ENCODE measurements around the gene MGARP.
"Not testable (repeated sequence)": the region's sequence is repeated elsewhere in the genome, so short reads cannot be mapped to it uniquely, and the experiment has no call there.

The MGARP gene

DNA sequence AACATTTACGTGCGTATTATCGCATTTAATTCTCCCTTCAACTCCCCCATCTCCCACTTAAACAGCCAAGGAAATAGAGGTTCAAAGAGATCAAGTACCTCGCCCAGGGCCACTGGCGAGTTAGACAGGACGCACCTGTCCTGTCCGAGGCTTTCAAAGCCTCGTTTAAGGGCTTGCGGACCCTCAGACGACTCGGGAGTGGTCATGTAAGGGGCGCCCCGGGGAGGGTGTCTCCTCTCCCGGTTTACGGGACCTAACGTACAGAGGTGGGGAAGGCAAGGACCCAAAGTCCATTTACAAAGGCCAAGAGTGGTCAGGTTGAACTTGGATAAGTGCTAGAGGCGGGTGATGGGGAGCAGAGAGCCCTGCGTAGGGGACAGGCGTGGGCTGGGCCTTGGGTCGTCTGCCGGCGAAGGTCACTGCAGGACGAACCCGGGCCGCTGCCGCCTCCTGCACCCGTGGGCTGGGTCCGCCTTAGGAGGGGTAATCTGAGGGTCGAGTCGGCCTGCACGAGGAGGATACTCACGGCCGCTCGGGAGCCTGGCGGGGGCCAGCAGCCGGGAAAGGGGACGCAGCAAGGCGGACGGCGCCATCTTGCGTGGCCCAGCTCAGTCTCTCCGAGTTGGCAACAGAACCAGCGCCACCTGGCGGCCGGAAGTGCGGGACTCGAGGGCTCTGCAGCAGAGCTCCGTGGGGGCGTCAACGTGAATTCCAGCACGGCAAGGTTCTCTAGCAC, 15.3 kb upstream of the MGARP start:
- DNase-seq: peak; percentile 98

DNA sequence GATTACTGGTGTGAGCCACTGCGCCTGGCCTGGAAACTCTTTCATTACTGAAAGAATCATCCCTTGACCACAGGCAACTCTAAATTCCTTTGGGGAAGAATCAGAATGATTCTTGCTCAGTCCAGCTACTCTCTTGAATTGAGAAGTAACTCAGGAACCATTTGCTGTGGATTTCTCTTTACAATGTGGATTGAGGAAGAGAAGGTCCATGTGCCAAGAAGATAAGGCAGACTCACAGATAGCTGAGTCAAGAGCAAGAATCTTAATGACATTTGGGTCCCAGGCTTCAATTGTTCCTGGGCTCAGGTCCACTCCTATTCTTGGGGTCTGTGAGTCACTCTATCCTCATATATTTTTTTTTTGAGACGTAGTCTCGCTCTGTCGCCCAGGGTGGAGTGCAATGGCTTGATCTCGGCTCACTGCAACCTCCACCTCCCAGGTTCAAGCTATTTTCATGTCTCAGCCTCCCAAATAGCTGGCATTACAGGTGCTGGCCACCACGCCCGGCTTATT, 6.2 kb upstream of the MGARP start:
- no peak for DNase-seq

DNA sequence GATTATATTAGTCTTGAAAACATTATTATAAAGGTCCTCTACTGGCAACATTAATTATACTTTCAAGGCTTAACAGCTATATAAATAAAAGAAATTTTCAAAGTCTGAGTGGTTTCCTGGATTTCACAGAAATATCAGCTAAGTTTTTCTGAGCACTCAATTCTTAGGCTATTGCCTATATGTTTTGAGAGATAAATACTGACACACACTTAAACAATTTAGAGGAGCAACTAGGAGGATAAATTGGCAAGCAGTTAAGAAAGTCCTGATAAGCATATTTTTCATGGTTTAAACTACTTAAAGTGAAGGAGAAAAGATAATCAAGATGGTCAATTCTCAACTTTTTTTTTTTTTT, 2.7 kb upstream of the MGARP start:
- DNase-seq: no peak

DNA sequence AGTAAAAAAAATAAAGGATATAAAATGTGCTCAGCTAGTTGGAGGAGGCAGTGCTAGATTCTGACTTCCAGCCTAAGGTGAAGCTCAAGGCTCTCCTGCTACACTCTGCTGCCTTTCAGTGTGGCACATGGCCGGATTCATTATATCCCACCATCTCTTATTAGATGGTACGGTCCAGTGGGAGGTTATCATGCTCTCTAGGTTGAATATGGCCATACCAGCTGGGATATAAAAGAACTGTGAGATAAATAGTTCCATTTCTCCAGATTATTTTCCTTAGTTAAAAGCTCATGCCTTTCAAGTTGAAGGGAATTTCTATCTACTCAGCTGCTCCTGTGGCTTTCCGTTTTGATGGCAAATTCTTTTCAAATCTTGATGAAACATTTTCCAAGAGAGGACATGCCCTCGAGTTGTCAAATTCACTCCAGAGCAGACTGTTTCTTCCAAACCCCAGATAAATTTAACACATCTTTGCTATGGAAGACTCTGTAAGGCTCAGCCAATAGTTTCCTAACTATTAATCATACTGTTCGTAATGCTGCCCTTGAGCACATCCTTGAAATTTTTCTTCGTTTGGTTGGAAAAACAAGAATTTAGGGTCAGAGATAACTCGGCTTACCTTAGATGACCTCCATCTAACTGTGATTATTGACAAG, 2.2 kb upstream of the MGARP start:
- DNase-seq: no peak

DNA sequence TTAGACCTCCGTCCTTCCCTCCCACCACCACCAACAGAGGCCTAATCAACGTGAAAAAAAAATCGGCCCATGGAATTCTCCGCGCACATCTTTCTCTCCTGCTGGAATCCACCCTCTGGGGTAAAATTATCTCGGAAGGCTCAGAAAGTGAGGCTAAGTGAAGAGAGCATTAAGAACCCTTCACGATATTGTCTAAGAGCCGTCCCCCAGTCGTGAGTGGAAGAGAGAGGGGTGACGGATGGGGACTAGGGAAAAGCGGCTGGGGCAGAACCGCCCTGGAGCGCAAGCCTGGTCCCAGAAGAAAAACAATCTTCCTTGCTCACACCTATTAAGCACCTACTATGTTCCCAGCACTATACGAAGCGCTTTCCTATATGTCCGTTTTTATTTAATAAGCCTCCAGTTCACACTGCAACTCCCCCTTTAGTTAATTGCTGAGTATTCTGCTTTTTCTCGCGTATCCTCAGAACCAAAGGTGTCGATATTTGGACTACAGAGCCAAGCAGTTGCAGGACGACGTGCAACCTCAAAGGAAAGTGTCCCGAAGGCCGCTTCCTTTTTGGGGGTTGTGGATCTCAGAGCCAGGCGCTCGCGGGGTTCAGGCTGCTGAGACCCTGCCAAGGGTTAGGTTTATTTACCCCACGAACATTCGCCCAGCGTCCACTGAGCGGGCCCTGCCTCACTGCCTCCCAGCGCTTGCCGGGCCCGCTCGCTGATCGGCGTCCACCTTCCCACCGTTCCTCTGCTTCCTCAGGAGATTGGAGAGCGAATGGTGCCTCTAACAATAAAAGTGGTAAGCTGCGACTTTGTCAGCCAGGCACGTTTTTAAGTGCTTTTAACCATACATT, 889 bp downstream of the MGARP start:
- DNase-seq: no peak

DNA sequence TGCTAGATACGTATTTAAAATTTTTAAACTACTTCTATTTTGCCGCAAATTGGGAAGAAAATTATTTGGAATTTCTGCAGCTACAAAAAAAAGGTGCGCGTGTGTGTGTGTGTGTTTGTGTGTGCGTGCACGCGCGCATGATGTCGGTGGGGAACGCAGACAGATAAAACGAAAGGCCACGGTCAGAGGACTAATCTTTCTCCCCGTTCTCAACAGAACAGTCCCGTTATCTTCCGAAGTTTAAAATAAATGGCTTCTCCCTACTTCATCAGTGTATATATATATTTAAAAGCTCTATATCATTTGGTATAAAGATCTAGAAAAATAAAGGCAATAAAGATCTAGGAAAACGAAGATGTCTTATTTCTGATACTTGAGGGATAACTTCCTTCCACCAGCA, 1.5 kb downstream of the MGARP start:
- DNase-seq: no peak

DNA sequence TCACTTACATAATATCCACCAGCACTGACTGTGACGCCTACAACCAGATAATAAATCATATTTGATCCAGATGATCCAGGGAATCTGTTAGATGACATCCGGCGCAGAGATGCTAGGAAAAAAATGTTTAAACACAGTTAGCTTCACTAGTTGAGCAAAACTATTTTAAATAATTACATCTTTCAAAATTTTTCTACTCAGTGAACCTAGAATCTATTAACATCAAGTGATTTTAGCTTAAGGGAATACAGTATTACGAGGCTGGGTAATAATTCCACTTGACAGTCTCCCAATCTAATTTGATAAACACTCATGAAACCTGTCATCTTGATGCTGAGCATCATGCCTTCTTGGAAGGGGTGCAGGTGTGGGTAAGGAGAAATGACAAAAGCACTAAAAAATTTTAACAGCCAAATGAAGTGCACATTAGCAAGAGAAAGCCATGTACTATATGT, 4.7 kb downstream of the MGARP start:
- DNase-seq: no peak

DNA sequence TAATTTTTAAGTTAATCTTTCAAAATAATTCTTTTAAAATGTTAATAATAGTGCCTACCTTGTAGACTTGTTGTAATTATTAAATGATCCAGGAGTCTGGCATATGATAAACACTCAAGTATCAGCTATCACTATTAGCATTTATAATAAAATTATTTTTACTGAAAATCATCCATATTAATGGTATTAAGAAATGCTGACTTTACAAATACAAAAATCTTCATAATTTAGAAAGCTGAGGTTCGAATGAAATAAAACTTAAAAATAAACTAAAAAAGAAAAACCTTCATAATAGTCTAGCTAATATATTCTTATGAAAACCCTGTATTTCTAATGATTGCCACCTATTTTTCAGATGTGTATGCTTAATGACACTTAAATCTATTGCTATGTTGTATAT, 5.2 kb downstream of the MGARP start:
- DNase-seq: no peak

DNA sequence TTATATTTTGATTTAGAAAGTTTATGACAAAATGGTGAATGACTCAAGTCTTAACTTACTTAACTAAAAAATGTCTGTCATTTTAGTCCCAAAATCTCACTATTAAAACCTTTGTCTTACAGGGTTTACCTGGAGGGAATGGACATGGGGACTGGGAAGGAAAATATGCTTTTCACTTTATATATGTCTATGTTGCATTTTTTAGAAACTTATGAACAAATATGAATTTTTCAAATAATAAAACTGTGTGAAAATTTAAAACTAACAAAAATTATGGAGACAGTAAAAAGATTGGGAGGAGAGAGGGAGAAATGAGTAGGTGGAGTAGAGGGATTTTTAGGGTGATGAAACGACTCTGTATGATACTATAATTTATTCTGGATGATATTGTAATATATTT, 6.2 kb downstream of the MGARP start:
- DNase-seq: no peak

DNA sequence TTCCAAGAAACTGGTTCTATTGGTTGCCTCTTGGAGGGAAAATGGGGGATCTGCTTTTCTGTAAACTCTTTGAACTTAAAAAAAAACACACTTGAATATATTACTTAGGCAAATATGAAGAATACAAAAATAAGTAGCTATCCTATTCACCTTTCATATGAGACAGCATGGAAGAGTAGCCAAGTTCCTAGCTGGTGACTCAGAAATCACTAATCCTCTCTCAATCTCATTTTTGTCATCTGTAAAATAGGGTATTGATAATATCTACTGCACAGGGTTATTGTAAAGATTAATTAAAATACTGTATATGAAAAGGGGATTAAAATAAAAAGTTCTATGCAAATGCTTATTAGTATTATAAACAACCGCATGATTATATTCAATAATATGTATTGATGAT, 12.7 kb downstream of the MGARP start:
- no peak for DNase-seq

DNA sequence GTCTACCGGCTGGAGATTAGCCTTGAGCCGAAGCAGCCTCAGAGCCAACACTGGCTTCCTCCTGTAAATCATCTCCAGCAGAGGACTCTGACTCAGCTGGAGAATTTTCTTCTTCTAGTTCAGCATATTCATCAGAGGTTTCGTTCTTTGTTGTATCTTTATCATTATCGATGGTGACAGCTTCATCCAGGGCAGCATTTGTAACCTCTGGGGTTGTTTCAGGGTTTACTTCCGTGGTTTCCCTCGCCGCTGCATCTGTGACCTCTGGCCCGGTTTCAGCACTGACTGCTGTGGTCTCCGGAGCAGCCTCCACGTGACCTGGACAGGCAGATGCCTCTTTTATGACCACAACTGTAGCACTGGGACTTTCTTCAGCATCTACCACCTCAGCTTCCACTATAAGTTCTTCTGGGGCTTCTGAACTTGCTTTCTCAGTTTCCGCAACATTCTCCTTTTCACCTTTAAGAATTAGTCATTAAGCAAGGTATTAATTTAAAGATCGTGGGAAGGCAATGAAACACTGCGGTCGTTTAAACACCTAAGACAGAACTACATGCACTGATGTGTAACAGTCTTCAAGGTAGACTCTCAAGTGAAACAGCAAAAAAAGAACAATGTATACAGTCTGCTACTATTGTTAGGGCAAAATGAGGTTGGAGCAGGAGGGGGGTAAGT, 13.3 kb downstream of the MGARP start:
- peak; percentile 88 for DNase-seq

DNA sequence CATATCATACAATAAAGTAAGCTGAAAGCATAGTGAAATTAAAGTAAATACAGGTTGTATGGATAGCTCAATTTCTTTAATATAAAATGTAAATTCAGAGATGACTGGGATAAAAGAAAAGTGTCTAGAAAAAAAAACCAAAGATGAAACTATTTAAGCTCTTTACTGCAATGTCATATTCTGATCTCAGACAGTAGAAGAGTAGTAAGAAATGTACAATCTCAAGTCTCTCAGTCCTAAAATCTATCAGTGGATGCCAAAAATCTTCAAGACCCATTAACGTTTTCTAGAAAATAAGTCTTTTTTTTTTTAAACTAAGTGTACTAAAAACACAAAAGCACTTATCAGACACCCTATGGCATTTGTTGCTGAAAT, 13.8 kb downstream of the MGARP start:
- DNase-seq: no peak

DNA sequence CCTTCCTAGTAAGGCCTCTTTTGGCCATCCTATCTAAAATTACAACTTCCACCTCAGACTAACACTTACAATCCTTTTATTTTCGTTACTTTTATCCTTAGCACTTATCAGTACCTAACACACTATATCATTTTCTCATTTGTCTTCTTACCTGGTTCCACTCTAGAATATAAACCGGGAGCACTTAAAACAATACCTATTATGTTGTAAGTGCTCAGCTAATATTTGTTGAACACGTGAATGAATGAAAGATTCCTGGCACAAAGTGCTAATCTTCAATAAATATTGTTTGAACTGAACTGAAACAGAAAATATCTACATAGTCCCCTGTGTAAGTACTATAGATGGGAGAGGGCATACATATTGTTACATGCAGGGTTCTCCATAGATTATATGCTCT, 14.4 kb downstream of the MGARP start:
- DNase-seq: no peak

DNA sequence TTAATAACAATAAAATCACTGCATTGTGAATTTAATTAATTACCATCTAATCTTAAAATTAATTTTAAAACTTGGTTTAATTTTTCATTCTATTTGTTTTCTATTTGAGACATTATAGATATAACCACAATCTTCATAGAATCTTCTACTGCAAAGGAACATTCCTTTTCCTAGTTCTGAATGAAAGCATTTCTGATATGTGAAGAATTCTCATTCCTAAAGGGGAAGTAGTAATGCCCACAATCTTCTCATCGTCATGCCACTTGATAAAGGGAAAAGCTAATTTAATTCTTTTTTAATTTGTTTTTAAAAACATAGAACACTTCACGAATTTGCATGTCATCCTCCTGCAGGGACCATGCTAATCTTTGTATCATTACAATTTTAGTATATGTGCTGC, 23.7 kb downstream of the MGARP start:
- DNase-seq: no peak

DNA sequence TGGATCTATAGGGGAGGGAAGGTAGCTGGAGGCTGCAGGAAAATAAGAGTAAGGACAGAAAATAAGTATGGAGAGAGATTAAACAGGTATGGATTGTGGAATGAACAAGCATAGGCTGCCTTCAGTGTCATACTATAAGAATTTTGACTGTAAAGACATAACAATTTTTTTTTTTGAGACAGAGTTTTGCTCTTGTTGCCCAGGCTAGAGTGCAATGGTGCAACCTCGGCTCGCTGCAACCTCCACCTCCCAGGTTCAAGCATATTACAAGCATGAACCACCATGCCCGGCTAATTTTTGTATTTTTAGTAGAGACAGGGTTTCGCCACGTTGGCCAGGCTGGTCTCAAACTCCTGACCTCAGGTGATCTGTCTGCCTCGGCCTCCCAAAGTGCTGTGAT, 24.4 kb downstream of the MGARP start:
- DNase-seq: not testable (repeated sequence)

DNA sequence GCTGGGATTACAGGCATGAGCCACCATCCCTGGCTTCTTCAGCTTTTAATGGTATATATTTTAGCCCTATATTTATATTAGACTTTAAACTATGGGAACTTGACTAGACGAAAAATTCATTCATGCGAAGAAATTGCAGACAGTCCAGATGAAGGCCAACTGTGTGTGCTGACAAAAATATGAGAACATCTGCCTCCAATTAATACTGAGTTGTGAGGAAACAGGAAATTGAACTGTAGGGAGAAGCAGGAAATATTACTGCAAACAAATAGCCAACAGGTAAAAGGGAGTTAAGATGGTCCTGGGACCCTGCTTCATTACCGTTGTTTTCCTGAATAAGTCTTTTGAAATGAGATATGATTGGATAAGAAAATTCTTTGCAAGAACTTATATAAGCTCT, 26.3 kb downstream of the MGARP start:
- DNase-seq: no peak

DNA sequence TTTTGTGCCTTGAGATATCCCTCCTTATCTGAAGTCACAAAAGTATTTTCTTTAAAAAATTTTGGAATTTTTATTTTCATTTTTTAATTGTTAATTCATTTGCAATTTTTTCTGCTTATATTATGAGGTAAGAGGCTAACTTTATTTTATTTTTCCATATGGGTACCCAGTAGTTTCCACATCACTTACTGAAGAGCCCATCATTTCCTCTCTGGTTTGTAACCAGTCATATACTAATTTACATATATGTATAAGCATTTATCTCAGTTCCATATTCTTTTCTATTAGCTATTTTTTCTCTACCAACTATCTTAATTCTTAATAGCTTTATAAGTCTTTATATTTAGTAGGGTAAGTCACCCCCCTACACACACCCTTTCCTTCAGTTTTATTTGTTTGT, 27.0 kb downstream of the MGARP start:
- no peak for DNase-seq

DNA sequence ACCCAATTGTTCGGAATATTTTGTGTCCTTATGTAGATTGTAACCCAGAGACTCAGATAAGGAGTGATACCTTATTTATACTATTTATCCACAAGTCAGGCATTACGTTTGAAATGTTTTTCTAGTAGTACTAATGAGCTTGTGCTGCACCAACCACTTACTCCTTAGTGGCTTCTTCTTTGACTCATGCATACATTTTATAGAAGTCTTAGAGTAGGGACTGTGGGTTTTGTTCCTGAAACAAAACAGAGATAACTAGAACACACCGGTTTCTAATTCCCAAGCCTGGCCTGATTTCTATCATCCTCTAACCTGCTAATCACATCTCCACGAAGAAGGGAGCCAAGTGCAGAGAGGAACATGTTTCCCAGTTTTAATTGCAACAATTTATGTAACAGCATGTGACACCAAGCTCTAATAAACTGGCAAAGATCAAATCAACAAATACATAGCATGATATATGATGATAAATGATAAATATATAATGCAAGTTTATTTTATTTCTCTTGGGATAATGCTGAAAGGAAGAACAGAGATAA, 32.3 kb downstream of the MGARP start:
- no peak for DNase-seq

DNA sequence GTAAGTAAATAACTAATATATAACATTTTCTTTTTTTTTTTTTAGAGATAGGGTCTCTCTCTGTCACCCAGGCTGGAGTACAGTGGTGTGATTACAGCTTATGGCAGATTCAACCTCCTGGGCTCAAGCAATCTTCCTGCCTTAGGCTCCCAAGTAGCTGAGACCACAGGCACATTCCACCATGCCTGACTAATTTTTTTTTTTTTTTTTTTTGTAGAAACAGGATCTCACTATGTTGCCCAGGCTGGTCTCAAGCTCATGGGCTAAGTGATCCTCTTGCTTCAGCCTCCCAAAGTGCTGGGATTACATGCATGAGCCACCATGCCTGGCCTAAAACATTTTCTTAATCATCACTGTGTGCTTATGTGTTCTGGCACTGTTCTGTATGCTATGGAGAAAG, 32.8 kb downstream of the MGARP start:
- no peak for DNase-seq

DNA sequence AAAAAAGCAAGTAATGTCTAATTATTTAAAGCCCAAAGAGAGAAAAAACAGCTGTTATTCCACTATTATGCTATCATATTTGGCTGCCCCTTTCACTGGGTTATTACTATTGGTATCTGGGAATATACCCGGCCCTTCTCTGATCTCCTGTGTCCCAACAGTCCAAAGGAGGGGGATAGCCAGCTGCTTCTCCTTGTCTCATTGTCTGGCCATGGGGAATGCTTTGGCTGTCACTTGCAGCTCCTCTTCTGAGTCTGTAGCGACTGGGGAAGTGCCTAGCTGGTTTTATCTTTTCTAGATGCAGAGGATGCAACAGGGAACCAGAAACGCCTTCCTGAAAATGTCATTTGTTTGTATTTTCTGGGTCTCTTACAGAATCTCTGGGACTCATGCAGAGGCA, 33.9 kb downstream of the MGARP start:
- DNase-seq: no peak

DNA sequence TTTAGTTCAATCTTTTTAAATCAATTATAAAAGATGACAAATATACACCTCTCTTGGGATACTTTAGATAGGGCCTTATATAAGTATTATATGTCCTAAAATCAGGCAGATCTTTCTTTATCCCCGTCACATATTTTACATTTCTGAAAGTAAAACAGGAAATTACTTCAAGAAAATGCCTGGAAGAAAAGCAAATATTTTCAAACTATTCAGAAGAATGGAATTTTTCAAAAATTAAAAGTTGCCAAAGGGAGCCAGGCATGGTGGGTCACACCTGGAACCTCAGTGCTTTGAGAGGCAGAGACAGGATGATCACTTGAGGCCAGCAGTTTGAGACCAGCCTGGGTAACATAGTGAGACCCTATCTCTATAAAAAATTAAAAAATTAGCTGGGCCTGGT, 34.4 kb downstream of the MGARP start:
- no peak for DNase-seq

DNA sequence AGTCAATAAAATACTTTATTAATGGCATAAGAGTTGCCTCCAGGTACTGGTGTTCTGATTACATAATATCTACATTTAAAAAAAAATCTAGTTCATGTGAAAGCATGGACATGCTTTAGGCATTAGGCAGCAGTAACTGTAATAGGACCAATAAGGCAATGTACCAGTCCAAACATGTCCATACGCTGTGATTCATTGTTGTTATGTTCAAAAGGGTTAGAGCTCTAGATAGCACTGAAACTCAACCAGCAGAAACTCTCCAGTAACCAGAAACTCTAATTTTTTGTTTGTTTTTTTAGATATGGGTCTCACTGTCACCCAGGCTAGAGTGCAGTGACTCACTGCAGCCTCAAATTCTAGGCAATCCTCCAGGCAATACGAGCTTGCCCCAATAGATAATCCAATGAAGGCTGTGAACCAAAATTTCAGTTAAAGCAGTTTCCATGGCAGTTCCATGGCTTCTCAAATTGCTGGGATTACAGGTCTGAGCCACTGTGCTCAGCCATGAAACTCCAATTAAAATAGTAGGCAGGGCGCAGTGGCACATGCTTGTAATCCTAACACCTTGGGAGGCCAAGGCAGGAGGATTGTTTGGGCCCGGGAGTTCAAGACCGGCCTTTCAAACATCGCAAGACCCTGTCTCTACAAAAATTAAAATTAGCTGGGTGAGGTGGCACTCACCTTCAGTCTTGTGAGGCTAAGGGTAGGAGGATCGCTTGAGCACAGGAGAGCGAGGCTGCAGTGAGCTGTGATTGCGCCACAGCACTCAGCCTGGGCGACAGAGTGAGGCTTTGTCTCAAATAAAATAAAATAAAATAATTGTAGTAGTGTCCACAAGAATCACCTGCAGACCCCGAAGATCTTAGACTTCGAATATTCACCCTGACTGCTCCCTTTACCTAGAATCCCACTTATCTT, 36.3 kb downstream of the MGARP start:
- DNase-seq: no peak

Measured in islet precursor cell (in vitro differentiated cells).